Fibroblast of pulmonary artery (primary cell): Measurements from ENCODE around the gene PARP3.

Experiments used
- DNase-seq: peaks from one replicate; pipeline ENCODE4 v3.0.0-alpha.2; 2010; ENCODE audit warnings: low read depth
- H3K4me3 ChIP-seq: replicated peaks from 2 replicates; pipeline ENCODE4 v1.5.1; 2011; ENCODE audit warnings: low read depth, mild to moderate bottlenecking, control low read depth, low read length, moderate library complexity
- TF ChIP-seq, protein P1 (sequence below): IDR thresholded peaks from 2 replicates; pipeline ENCODE4 v1.5.1; 2011; ENCODE audit warnings: mild to moderate bottlenecking, control low read depth, low read length, inconsistent platforms; ENCODE audit errors: missing control alignments

The PARP3 gene

DNA sequence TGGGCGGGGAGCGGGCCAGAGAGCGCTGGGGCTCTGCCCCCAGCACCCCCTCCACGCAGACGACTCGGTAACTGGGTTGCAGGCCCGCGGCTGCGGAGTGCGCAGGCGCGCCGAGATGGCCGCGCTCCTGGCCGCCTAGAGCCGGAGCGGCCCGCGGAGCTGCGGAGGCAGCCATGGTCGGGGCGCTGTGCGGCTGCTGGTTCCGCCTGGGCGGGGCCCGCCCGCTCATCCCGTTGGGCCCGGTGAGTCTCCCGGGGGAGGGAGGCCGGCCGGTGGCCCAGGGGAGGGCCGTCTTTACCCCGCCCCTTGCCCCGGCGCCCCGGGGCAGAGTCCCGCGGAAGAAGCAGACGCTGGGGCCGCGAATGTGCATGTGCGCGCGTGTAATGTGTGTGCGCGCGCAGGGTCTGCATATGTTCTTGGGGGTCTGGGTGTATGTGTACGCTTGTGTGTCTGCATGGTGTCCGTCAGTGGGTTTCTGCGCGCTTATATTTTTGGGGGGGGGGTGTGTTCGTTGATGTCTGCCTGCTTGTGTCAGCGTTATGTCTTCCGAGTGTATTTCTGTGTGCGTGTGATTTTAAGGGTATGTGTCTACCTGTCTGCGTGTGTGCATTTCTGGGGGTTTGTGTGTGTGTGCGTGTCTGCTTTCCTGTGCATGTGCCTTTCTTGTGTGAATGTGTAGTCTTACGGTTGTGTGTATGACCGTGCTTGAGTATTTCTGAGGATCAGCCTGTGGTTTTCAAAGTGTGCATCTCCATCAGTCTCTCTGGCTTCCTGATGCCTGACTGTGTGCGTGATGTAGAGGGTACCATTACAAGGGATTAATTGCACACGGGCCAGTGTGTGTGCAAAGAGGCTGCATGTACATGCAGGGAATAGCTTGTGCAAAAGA, 33.0 kb downstream of the PARP3 start, which contains the start of gene ABHD14A:
ABHD14A (plus strand) TSS at position 102 of the 889 bp plus-strand sequence; CDS start at position 174, 72 bp downstream.
- peak; percentile 64 for DNase-seq
- TF ChIP-seq, protein P1, sequence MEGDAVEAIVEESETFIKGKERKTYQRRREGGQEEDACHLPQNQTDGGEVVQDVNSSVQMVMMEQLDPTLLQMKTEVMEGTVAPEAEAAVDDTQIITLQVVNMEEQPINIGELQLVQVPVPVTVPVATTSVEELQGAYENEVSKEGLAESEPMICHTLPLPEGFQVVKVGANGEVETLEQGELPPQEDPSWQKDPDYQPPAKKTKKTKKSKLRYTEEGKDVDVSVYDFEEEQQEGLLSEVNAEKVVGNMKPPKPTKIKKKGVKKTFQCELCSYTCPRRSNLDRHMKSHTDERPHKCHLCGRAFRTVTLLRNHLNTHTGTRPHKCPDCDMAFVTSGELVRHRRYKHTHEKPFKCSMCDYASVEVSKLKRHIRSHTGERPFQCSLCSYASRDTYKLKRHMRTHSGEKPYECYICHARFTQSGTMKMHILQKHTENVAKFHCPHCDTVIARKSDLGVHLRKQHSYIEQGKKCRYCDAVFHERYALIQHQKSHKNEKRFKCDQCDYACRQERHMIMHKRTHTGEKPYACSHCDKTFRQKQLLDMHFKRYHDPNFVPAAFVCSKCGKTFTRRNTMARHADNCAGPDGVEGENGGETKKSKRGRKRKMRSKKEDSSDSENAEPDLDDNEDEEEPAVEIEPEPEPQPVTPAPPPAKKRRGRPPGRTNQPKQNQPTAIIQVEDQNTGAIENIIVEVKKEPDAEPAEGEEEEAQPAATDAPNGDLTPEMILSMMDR = no peak
- H3K4me3 ChIP-seq = peak within 1 kb of the TSS; percentile 69

DNA sequence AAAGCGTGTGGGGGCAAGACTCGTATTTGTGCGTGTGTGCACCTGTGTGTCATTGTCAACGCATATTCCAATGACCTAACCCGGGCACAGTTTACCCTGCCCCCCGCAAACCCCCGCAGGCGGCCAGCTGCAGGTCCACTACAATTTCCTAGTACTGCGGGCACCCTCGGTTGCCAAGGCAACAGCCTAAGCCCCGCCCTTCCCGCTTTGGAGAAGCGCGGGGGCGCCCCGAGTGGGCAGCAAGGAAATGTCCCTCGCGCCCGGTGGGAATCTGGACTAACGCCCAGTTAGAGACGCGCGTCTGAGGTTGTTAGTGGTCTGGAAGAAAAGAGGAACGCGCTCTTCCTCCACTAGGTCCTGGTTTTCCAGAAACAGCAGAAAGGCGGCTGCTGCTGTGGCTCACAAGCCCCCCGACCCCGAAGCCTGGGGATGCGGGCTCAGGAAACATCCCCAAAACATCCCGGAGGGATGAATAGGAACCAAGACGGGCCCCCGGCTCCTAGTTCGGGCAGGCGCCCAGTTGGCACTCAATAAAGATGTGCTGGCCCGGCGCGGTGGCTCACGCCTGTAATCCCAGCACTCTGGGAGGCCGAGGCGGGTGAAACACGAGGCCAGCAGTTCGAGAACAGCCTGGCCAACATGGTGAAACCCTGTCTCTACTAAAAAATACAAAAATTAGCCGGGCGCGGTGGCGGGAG, 33.8 kb downstream of the PARP3 start:
- peak; percentile 59 for DNase-seq
- TF ChIP-seq, protein P1 = no peak
- H3K4me3 ChIP-seq = peak overlapping the region; percentile 69

DNA sequence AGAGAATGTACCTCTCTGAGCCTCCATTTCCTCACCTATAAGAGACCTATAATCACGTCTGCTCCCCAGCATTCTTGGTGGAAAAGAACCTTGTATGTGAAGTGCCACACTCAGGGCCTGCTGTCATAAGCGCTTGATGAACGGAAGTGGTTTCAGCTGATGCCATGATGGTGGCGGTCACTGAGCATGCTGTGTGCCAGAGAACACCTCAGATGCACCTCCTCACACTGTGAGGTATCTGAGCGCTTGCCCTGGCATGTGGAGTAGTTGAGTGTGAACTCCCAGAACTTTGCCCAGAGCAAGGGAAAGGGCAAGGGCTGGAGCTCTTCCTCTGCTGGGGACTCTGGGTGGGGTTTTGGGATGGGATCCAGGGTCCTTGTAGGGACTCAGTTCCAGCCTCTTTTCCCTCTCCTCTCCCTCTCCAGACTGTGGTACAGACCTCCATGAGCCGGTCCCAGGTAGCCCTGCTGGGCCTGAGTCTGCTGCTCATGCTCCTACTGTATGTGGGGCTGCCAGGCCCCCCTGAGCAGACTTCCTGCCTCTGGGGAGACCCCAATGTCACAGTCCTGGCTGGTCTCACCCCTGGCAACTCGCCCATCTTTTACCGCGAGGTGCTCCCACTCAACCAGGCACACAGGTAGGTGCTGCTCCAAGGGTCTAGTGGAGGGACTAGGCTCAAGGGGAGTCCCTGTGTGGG, 35.4 kb downstream of the PARP3 start:
- TF ChIP-seq, protein P1 = no peak
- DNase-seq = no peak
- H3K4me3 ChIP-seq = no peak overlapping the region

DNA sequence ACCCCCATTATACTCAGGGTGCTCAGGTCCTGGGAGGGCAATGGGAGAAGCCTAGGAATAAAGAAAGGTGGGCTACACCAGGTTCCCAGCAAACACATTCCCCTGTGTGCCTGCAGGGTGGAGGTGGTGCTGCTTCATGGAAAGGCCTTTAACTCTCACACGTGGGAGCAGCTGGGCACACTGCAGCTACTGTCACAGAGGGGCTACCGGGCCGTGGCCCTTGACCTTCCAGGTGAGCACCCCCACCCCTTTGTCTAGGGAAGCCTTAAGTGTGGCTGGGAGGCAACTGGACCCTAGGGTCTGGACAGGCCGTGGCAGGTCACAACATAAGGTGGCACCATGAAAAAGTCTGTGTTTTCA, 36.0 kb downstream of the PARP3 start:
- DNase-seq = no peak
- H3K4me3 ChIP-seq = no peak overlapping the region
- TF ChIP-seq, protein P1 = no peak

DNA sequence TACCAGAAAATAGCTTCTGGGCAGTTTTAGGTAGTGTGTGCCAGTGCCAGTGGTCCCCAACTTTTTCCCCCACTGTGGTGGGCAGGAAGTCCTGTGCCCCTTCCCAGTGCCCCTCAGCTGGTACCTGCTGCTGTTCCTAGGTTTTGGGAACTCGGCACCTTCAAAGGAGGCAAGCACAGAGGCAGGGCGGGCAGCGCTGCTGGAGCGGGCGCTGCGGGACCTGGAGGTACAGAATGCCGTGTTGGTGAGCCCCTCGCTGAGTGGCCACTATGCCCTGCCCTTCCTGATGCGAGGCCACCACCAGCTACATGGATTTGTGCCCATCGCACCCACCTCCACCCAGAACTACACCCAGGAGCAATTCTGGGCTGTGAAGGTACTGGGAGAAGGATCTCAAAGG, 38.1 kb downstream of the PARP3 start:
- TF ChIP-seq, protein P1 = no peak
- DNase-seq = no peak
- H3K4me3 ChIP-seq = no peak overlapping the region

DNA sequence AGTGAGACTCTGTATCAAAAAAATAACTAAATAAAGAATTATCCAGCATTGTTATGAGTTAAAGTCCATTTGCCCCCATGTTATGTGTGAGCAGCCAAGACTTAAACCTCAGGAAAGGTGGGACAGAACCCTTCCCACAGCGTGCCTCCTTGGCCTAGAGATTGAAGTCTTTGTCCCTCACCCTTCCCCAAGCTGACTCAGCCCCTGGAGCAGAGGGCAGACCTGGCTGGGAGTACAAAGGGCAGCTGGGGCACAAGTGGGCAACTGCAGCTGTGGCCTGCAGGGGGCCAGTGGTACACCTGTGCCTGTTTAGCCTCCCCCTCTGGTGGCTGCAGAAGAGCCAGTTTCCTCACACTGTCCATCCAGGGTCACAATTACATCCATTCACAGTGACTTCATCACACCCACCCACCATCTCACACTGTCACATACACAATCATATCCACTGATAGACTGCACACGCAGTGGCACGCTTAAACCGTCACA, 40.2 kb downstream of the PARP3 start:
- TF ChIP-seq, protein P1 = peak; percentile 47
- DNase-seq = no peak
- H3K4me3 ChIP-seq = peak overlapping the region; percentile 65
